ENCODE measurements around the gene ADIPOR2. TPM values are rescaled to one million over a fixed set of nuclear protein-coding genes. Genes with fewer than 3 reads are reported as not detected.

The ADIPOR2 gene
- total RNA-seq, 2 donors from 2014 or later, result 35.3 to 45.5 TPM

DNA sequence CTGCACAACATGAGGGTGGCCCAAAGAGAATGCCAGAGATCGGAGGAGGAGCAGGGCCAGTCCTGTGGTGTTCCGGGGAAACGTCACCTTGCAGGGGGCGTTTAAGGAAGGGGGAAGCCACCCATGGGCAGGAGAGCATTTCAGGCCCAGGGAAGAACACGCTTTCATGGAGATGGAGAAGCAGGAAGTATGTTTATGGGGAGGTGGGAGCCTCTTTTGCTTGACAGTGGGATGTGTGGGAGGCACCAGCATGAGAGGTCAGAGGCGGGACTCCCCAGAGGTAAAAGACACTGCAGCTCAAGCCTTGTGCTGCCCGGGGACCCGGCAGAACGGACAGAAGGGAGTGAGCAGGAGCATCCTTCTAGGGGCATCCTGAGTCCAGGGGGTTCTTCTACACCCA lies 128.2 kb downstream of the ADIPOR2 start:
- DNase-seq (ENCODE audit: low spot score in 2 of 2) (no peak), ATAC-seq (no peak)
- H3K9me3 Mint-ChIP-seq, result no peaks in the 10 kb centered on the region
- no peak overlapping the region for H3K27ac Mint-ChIP-seq
- no peaks in the 10 kb centered on the region for H3K36me3 Mint-ChIP-seq

- ATAC-seq (no peak), DNase-seq (ENCODE audit: low spot score in 2 of 2) (no peak)
- H3K27ac Mint-ChIP-seq, result no peak overlapping the region
- H3K9me3 Mint-ChIP-seq, result no peaks in the 10 kb centered on the region
- no peaks in the 10 kb centered on the region for H3K36me3 Mint-ChIP-seq
These were observed 128.7 kb downstream of the ADIPOR2 start for GRCh38 chr12:1819571-1819970.

DNA sequence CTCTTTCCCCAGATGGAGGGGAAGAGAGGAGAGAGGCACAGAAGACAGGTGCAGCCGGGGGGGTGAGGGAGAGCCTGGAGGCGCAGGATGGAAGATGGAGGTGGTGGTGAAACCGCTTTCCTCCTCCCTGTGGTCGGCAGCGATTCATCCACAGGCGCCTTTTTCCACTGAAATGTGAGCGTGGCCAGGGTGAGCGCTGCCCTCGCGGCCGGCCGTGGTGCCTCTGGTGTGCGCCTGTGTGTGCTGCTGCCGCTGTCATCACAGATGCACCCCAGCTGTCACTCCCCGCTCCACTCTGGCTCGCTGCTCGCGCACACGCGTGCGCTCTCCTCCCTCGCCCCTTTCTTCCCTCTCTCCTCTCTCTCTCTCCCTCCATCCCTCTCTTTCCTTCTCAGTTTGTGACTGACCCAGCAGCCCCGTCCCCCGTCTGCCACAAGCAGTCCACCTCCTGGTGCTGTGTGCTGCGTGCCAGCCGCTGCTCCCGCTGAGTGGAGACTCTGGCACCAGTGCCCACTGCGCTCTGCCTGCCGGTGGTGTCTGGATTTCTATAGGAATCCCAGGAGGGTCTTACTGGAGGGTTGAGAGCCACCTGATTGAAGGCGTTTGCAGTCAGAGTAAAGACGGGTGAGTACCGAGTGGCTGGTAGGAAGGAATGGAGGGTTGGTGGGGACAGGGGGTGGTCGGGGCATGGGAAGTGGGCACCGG lies 129.5 kb downstream of the ADIPOR2 start, which contains the start of gene LRTM2:
Gene LRTM2, plus strand, starts transcription at position 375 of the 705 bp plus-strand sequence. CDS start 7,584 bp downstream, outside the sequence.
- DNase-seq (ENCODE audit: low spot score in 2 of 2) (no peak), ATAC-seq (no peak)
- no peaks in the 10 kb centered on the region for H3K36me3 Mint-ChIP-seq
- H3K27ac Mint-ChIP-seq, result no peak within 1 kb of the TSS
- no peaks in the 10 kb centered on the region for H3K9me3 Mint-ChIP-seq

DNA sequence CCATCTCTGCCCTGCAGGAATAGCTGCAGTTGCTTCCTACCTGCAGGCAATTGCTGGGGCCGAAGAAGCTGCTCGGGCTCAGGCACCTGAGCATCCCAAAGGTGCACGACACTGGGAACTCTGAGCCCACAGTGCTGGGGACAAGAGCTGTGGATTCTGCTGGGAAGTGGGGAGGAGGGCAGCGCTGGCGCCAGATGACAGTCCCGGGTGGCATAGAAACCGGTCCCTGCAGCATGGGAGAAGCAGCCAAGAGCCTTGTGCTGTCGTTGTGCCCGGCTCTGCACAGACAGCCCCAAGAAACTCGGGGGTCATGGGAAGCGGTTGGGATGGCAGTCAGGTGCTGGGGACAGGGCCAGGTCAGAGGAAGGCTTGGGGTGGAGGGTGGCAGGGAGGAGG lies 130.0 kb downstream of the ADIPOR2 start:
- DNase-seq (ENCODE audit: low spot score in 2 of 2), result no peak
- Mint-ChIP-seq H3K36me3 (no peaks in the 10 kb centered on the region), H3K27ac (no peak overlapping the region), H3K9me3 (no peaks in the 10 kb centered on the region)
- no peak for ATAC-seq

DNA sequence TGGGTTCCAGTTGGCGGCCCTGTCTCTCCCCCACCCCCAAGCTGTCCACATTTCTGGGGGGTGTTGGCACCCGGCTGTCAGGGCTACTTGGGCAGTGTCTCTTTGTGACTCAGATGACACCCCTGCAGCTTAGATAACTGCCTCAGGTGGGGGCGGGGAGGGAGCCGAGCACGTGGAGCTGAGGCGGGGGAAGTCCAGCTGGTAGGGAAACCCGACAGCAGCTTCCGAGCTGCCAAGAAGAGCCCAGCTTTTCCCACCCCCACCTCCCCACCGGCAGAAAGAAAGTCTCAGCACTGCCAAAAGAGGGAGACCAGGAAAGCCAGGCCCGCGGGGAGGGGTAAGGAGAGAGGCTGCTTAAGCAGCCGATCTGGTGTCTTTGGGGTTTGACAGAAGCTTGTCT lies 130.9 kb downstream of the ADIPOR2 start:
- no peak for DNase-seq (ENCODE audit: low spot score in 2 of 2)
- H3K9me3 Mint-ChIP-seq, result no peaks in the 10 kb centered on the region
- ATAC-seq, result no peak
- H3K27ac Mint-ChIP-seq, result no peak overlapping the region
- no peaks in the 10 kb centered on the region for H3K36me3 Mint-ChIP-seq

- no peaks in the 10 kb centered on the region for H3K36me3 Mint-ChIP-seq
- DNase-seq (ENCODE audit: low spot score in 2 of 2), result no peak
These were observed 131.8 kb downstream of the ADIPOR2 start for GRCh38 chr12:1822699-1823098.

GRCh38 chr12:1823237-1823636 lies 132.4 kb downstream of the ADIPOR2 start:
- Mint-ChIP-seq H3K36me3 (no peaks in the 10 kb centered on the region), H3K27ac (no peak overlapping the region), H3K9me3 (no peaks in the 10 kb centered on the region)
- ATAC-seq (no peak), DNase-seq (ENCODE audit: low spot score in 2 of 2) (no peak)

More at GRCh38 chr12:1822699-1823098, 131.8 kb downstream of the ADIPOR2 start:
- H3K9me3 Mint-ChIP-seq, result no peaks in the 10 kb centered on the region
- no peak for ATAC-seq
- no peak overlapping the region for H3K27ac Mint-ChIP-seq

DNA sequence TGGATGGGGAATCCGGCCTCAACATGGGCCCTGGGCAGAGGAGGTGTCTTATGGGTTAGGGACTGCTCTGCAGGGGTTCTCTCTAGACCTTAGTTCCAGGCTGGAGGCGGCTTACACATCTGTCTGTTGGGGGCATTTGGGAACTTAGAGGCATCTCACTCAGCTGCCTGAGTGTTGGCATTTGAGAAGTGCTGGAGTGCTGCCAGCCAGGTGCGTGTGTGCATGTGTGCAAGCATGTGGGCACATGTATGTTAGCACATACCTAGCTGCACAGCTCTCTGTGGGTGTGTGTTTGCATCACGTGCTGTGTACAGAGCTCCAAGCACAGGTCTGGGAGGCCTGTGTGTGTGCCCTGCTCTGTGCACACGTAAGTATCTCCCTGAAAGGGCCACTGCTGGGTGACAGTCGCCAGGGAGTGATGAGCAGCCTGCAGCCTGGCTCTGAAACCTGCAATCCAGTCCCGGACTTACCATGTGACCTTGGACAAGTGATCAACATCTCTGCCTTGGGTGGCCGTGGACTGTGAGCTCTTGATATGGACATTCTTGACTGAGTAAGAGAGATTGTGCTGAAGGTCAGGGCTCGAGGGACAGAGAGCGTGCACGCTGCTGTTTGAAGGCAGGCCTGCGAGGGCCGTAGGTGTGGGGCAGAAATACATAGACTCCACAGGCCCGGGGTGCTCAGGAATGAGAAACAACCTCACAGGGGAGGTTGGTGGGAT lies 134.7 kb downstream of the ADIPOR2 start:
- Mint-ChIP-seq H3K36me3 (no peaks in the 10 kb centered on the region), H3K9me3 (no peaks in the 10 kb centered on the region), H3K27ac (no peak overlapping the region)
- ATAC-seq (no peak), DNase-seq (ENCODE audit: low spot score in 2 of 2) (no peak)

GRCh38 chr12:1826401-1826800 lies 135.5 kb downstream of the ADIPOR2 start:
- Mint-ChIP-seq H3K9me3 (no peaks in the 10 kb centered on the region), H3K27ac (no peak overlapping the region), H3K36me3 (no peaks in the 10 kb centered on the region)
- no peak for DNase-seq (ENCODE audit: low spot score in 2 of 2)
- no peak for ATAC-seq

DNA sequence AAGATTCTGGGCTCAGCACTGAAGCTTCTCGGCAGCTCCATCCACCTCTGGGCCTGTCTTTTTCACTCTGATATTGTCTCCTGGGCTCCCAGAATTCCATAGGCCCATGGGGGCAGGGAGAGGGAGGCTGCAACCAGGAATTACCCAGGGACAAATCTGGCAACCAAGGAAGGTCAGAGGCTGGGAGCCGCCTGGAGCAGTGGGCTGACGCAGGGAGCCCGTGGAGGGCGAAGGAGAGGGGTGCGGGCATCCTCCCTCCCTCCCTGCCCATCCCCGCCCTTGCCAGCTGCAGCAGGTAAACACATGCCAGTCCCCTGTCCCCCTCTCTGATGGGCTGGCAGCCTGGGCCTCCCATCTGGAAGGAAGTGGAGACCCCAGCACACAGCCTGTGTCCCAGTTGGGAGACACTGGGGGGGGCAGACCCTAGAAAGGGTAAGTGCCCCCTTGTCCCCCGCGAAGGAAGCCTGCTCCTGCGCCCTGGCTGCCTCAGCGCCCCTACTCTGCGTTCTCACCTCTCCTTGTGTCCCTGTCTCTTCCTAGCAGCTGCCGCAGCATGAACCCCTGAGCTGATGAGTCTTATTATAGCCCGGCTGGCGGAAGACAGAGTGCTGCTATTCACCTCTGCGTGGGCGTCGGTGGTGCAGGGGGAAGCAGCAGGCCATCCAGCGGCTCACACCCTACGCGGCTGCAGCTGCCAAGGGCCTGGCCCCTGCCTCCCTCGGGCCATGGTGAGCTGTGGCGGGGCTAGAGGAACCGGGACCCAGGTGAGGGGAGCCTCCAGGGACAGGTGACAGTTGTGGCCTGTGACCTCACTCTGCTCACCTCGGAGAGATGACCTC lies 136.2 kb downstream of the ADIPOR2 start:
- H3K36me3 Mint-ChIP-seq, result no peaks in the 10 kb centered on the region
- no peak overlapping the region for H3K27ac Mint-ChIP-seq
- no peaks in the 10 kb centered on the region for H3K9me3 Mint-ChIP-seq
- ATAC-seq, result no peak
- no peak for DNase-seq (ENCODE audit: low spot score in 2 of 2)

- ATAC-seq (no peak), DNase-seq (ENCODE audit: low spot score in 2 of 2) (no peak)
- H3K27ac Mint-ChIP-seq, result no peak overlapping the region
- H3K9me3 Mint-ChIP-seq, result no peaks in the 10 kb centered on the region
- no peaks in the 10 kb centered on the region for H3K36me3 Mint-ChIP-seq
These were observed 137.2 kb downstream of the ADIPOR2 start for GRCh38 chr12:1827826-1828805.

- ATAC-seq, result no peak
- DNase-seq (ENCODE audit: low spot score in 2 of 2), result no peak
- no peaks in the 10 kb centered on the region for H3K36me3 Mint-ChIP-seq
- H3K9me3 Mint-ChIP-seq, result no peaks in the 10 kb centered on the region
- no peak overlapping the region for H3K27ac Mint-ChIP-seq
These were observed 138.0 kb downstream of the ADIPOR2 start for GRCh38 chr12:1828856-1829255.

- Mint-ChIP-seq H3K36me3 (no peaks in the 10 kb centered on the region), H3K27ac (no peak overlapping the region), H3K9me3 (no peaks in the 10 kb centered on the region)
- DNase-seq (ENCODE audit: low spot score in 2 of 2), result no peak
- ATAC-seq, result no peak
These were observed 138.5 kb downstream of the ADIPOR2 start for GRCh38 chr12:1829306-1829900.

DNA sequence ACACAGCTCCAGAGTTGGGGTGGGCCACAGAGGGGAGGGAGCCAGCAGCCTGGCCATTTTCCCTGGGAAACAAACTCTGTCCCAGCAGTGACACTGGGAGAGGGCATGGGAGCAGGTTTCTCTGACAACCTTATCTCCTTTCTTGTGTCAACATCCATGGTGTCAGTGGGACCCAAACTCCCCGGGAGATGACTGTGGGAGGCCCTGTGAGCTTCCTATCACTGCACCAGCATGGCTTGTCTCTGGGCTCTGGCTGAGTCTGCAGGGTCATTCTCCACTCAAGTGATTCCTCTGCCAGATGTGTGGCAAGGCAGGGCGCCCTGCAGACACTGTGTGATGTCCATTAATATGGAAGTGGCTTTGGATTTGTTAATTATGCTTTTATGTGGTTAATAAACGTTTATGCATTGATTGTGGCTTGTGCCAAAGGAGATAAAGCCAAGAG lies 139.6 kb downstream of the ADIPOR2 start:
- H3K27ac Mint-ChIP-seq, result no peak overlapping the region
- ATAC-seq (no peak), DNase-seq (ENCODE audit: low spot score in 2 of 2) (no peak)
- H3K36me3 Mint-ChIP-seq, result no peaks in the 10 kb centered on the region
- H3K9me3 Mint-ChIP-seq, result no peaks in the 10 kb centered on the region

GRCh38 chr12:1830981-1831963 lies 140.4 kb downstream of the ADIPOR2 start:
- H3K36me3 Mint-ChIP-seq, result no peaks in the 10 kb centered on the region
- peak; percentile 31 to 50 for ATAC-seq

More at GRCh38 chr12:1830981-1831963, 140.4 kb downstream of the ADIPOR2 start:
- DNase-seq (ENCODE audit: low spot score in 2 of 2), result peak in 1 of 2 donors; percentile 18
- Mint-ChIP-seq H3K27ac (no peak overlapping the region), H3K9me3 (no peaks in the 10 kb centered on the region)

Measured in activated naive CD4-positive, alpha-beta T cell treated with anti-CD3 and anti-CD28 coated beads, Interleukin-2, amount 50 U/mL, for 72 hours (primary cell).